ENCODE results near the gene RUNX1. TPM values are rescaled to one million over a fixed set of nuclear protein-coding genes. Genes with fewer than 3 reads are reported as not detected.

The RUNX1 gene
- total and polyA plus RNA-seq, 2 of the 13 experiments (the other 11 are each of a cell fraction or from before 2014, with no cell fraction given) = 5.4 to 6.4 TPM

GRCh38 chr21:34748862-34749261 is 300.2 kb downstream of the RUNX1 start:
- H3K4me2 ChIP-seq (ENCODE audit: low read depth, low read length) = no peak overlapping the region
- in situ Hi-C loops (cut with HindIII; ENCODE audit: extremely low pct_ligation_motif_present, low pct_unique_long_range_greater_than_20kb) (loop anchor here (5.0 to 25.0 kb wide), 2 partner anchors 138 to 663 kb away; no protein-coding TSS in a partner anchor), intact Hi-C loops (cut with micrococcal nuclease; ENCODE audit: unreplicated experiment) (loop anchor here (1.0 to 5.0 kb wide), 4 partner anchors 22 to 293 kb away; no protein-coding TSS in a partner anchor)
- no peaks in the 10 kb centered on the region for H3K27me3 ChIP-seq (ENCODE audit: control insufficient read depth in 1 of 2, insufficient read depth in 2 of 2, low read length in 2 of 2)
- H3K9ac ChIP-seq (ENCODE audit: insufficient read depth, low read depth, low read length) = no peak overlapping the region
- H4K20me1 ChIP-seq (ENCODE audit: insufficient read depth, low read length) = no peaks in the 10 kb centered on the region
- peaks cover 61% of the 10 kb centered on the region for H3K4me1 ChIP-seq (ENCODE audit: insufficient read depth, low read length)
- 7% methylated on average over 3 of the region's 3 CpGs for WGBS (ENCODE audit: low lambda C conversion rate)
- ATAC-seq = no peak
- H3K79me2 ChIP-seq (ENCODE audit: insufficient read depth, low read length) = peaks cover 2% of the 10 kb centered on the region
- ChIA-PET CTCF (ENCODE audit: low intra/inter-chr PET ratio, low total read pairs) (no interaction called here), POLR2A (interaction anchor here (0.9 to 3.9 kb wide), 3 partner anchors 47 to 69 kb away, joined by 4 to 29 read pairs (median 5); no protein-coding TSS in a partner anchor)
- no peak overlapping the region for H3K4me3 ChIP-seq (replicated peaks in 1 of 3; ENCODE audit: insufficient read depth in 1 of 3, low read depth in 2 of 3, low read length in 3 of 3)
- peak; percentile 41; the same call in 1 of the 2 replicates for TF ChIP-seq FOSL1 (CRISPR knock-in tag; IDR thresholded peaks at IDR 0.05; ENCODE audit: borderline replicate concordance)
- TF ChIP-seq BHLHE40 (IDR thresholded peaks at IDR 0.05; ENCODE audit: low read length) = peak; percentile 46; the same call in 1 of the 2 replicates
- TF ChIP-seq NR3C1 (CRISPR knock-in tag; IDR thresholded peaks at IDR 0.05) = no peak
- TF ChIP-seq TCF7L2 (IDR thresholded peaks at IDR 0.05; ENCODE audit: low read depth, low read length) = 0 out of 2 replicates have a peak, but pooled peaks have one; percentile 16
- TF ChIP-seq EP300 (IDR thresholded peaks at IDR 0.05; ENCODE audit: low read depth in 2 of 2, low read length in 2 of 2) = peak in 1 of 2 experiments; percentile 43; a peak in 1 of 4 replicates
- no peak for TF ChIP-seq EP300 (CRISPR knock-in tag; IDR thresholded peaks at IDR 0.05; ENCODE audit: borderline replicate concordance)
- no peak for TF ChIP-seq SOX6 (IDR thresholded peaks at IDR 0.05)
- peak; percentile 48; the same call in 1 of the 2 replicates for TF ChIP-seq SOX6 (CRISPR knock-in tag; IDR thresholded peaks at IDR 0.05)
- TF ChIP-seq ZNF740 (CRISPR knock-in tag; IDR thresholded peaks at IDR 0.05) = no peak
- TF ChIP-seq ATF4 (CRISPR knock-in tag; IDR thresholded peaks at IDR 0.05) = 0 out of 4 replicates have a peak, but pooled peaks of 1 of the 2 experiments have one; percentile 12
- no peak for TF ChIP-seq RFXAP (CRISPR knock-in tag; IDR thresholded peaks at IDR 0.05; ENCODE audit: borderline replicate concordance)
- TF ChIP-seq SOX13 (IDR thresholded peaks at IDR 0.05) = no peak
- peak in 1 of 2 experiments; percentile 65; a peak in 1 of 4 replicates for TF ChIP-seq SOX13 (CRISPR knock-in tag; conservative IDR thresholded peaks at IDR 0.05 in 1 of 2, IDR thresholded peaks at IDR 0.05 in 1 of 2)
- 0 out of 2 replicates have a peak, but pooled peaks have one; percentile 15 for TF ChIP-seq NR2C2 (CRISPR knock-in tag; IDR thresholded peaks at IDR 0.05; ENCODE audit: borderline replicate concordance)
- TF ChIP-seq HNF1A (IDR thresholded peaks at IDR 0.05; ENCODE audit: low read depth) = peak; percentile 44; the same call in 1 of the 2 replicates
- peak; percentile 47; the same call in 1 of the 2 replicates for TF ChIP-seq HNF1A (CRISPR knock-in tag; IDR thresholded peaks at IDR 0.05; ENCODE audit: borderline replicate concordance)
- TF ChIP-seq NCOA2 (CRISPR knock-in tag; IDR thresholded peaks at IDR 0.05) = peak; percentile 44; the same call in 1 of the 2 replicates
- peak; percentile 62 for DNase-seq (ENCODE audit: low spot score)
- FAIRE-seq = peak; percentile 4
- no peak overlapping the region for H2AFZ ChIP-seq (ENCODE audit: low read length)
- H3K27ac ChIP-seq (ENCODE audit: extremely low read length, insufficient read depth, low read length) = no peak overlapping the region
- no TSS peak for BruUV-seq (replicated peaks)
- no peaks in the 10 kb centered on the region for H3K9me3 ChIP-seq (ENCODE audit: low read length)
- no peaks in the 10 kb centered on the region for H3K36me3 ChIP-seq (replicated peaks in 1 of 2; ENCODE audit: control insufficient read depth in 1 of 2, insufficient read depth in 2 of 2, low read length in 2 of 2)

Measured in HepG2 (cell line).